HCT116 (cell line): ENCODE measurements around the gene CENPB. TPM values are rescaled to one million over a fixed set of nuclear protein-coding genes. Genes with fewer than 3 reads are reported as not detected.

Source experiments
- ATAC-seq: fragments of 200-7000 bp; cut with Tn5 transposase; 2 replicates; pipeline ENCODE4 v1.9.1; 2020; ENCODE audit warnings: mild to moderate bottlenecking, moderate library complexity
- BruUV-seq: library from RNA; stranded (reverse); fragments of 400-500 nt; replicated peaks from 2 replicates; lab custom pipeline; 2021; lab: Mats Ljungman, UMichigan
- CTCF ChIA-PET: fragments of 300-600 bp; sonication (Branson Sonifier 250); formaldehyde crosslinking; loops from one replicate; lab custom pipeline; 2021; ENCODE audit warnings: antibody characterized with exemption; lab: Charles Lee
- POLR2A ChIA-PET: fragments of 300-600, 350-600 bp; sonication (Branson Sonifier 250); formaldehyde crosslinking; loops from one replicate; lab custom pipeline; 2021; ENCODE audit warnings: antibody characterized with exemption; lab: Charles Lee
- RAD21 ChIA-PET, 2 experiments: fragments of 300-600 bp; sonication (Branson Sonifier 250); formaldehyde crosslinking; loops; one replicate each; lab custom pipeline; 2023; ENCODE audit warnings: low total read pairs in 2 of 2; ENCODE audit not compliant: uncharacterized antibody in 2 of 2, unreplicated experiment in 2 of 2, low non-redundant PET in 1 of 2; lab: Charles Lee
- DNase-seq: peaks from one replicate; pipeline ENCODE4 v3.0.0-alpha.2; 2010; ENCODE audit warnings: low read depth, low spot score
- H2AFZ ChIP-seq: fragments of 200-600 bp; shearing (Covaris generic), sonication (generic); 2 replicates; pipeline ENCODE4 v1.6.1; 2017; ENCODE audit warnings: low read depth, mixed run types, mixed read lengths, antibody characterized with exemption, low read length; ENCODE audit not compliant: poor library complexity, severe bottlenecking
- H3K27ac ChIP-seq: 2 replicates; pipeline ENCODE4 v1.5.1; 2012; ENCODE audit warnings: low read depth, low read length
- H3K27me3 ChIP-seq: fragments of 200-600 bp; sonication (generic); 2 replicates; pipeline ENCODE4 v1.6.1; 2016; ENCODE audit warnings: mixed run types, low read length, mixed read lengths; ENCODE audit not compliant: insufficient read depth
- H3K36me3 ChIP-seq, 2 experiments: fragments of 200-500 bp in 1 of 2; fragments of 200-600 bp in 1 of 2; sonication (Bioruptor generic) in 1 of 2; sonication (generic) in 1 of 2; 2 replicates each; pipeline versions ENCODE4 v1.5.1 to v1.6.1; 2014 to 2016; ENCODE audit warnings: low read length in 2 of 2, inconsistent platforms in 1 of 2, mixed read lengths in 1 of 2, mixed run types in 1 of 2; ENCODE audit not compliant: insufficient read depth in 2 of 2, control insufficient read depth in 1 of 2
- H3K4me1 ChIP-seq, 2 experiments: fragments of 200-600 bp in 1 of 2; sonication (generic) in 1 of 2; 2 replicates each; pipeline versions ENCODE4 v1.5.1 to v1.6.1; 2012 to 2017; ENCODE audit warnings: low read length in 2 of 2, inconsistent platforms in 1 of 2, mild to moderate bottlenecking in 1 of 2, mixed read lengths in 1 of 2, mixed run types in 1 of 2, moderate library complexity in 1 of 2; ENCODE audit not compliant: insufficient read depth in 2 of 2, control insufficient read depth in 1 of 2
- H3K4me2 ChIP-seq: fragments of 200-600 bp; sonication (generic); 2 replicates; pipeline ENCODE4 v1.6.1; 2017; ENCODE audit warnings: mixed run types, low read length, mixed read lengths
- H3K4me3 ChIP-seq, 2 experiments: fragments of 200-600 bp in 1 of 2; sonication (generic) in 1 of 2; replicated peaks in 1 of 2; 2 replicates each; pipeline ENCODE4 v1.5.1; 2011 to 2016; ENCODE audit warnings: low read length in 2 of 2, control low read depth in 1 of 2, low read depth in 1 of 2, mild to moderate bottlenecking in 1 of 2, mixed read lengths in 1 of 2, mixed run types in 1 of 2
- H3K79me2 ChIP-seq: fragments of 200-600 bp; sonication (generic); 2 replicates; pipeline ENCODE4 v1.6.1; 2017; ENCODE audit warnings: mild to moderate bottlenecking, mixed run types, low read length, moderate library complexity, mixed read lengths; ENCODE audit not compliant: insufficient read depth
- H3K9ac ChIP-seq: fragments of 200-600 bp; sonication (generic); 2 replicates; pipeline ENCODE4 v1.6.1; 2016; ENCODE audit warnings: low read length, mixed read lengths
- H3K9me2 ChIP-seq: fragments of 200-600 bp; sonication (generic), shearing (Covaris generic); 2 replicates; pipeline ENCODE4 v1.6.1; 2017; ENCODE audit warnings: mixed run types, mild to moderate bottlenecking, moderate library complexity; ENCODE audit not compliant: insufficient read depth
- H3K9me3 ChIP-seq, 2 experiments: fragments of 200-500 bp in 1 of 2; fragments of 200-600 bp in 1 of 2; sonication (Bioruptor generic) in 1 of 2; sonication (generic) in 1 of 2; 2 replicates each; pipeline ENCODE4 v1.6.1; 2014 to 2017; ENCODE audit warnings: low read length in 2 of 2, mixed read lengths in 2 of 2, inconsistent platforms in 1 of 2, low read depth in 1 of 2, mild to moderate bottlenecking in 1 of 2, mixed run types in 1 of 2, moderate library complexity in 1 of 2; ENCODE audit not compliant: control insufficient read depth in 1 of 2, insufficient read depth in 1 of 2
- H4K20me1 ChIP-seq: fragments of 200-600 bp; sonication (generic), shearing (Covaris generic); 2 replicates; pipeline ENCODE4 v1.6.1; 2017; ENCODE audit warnings: mixed run types, mild to moderate bottlenecking, moderate library complexity; ENCODE audit not compliant: insufficient read depth
- CBX3 ChIP-seq: IDR thresholded peaks from 2 replicates; pipeline ENCODE4 v1.6.1; 2012; ENCODE audit warnings: low read depth
- CTCF ChIP-seq, 3 experiments: fragments of 200-600 bp in 1 of 3; sonication (generic) in 1 of 3; IDR thresholded peaks in 2 of 3; conservative IDR thresholded peaks in 1 of 3; 2 replicates each; pipeline ENCODE4 v1.5.1; 2012 to 2017; ENCODE audit warnings: low read depth in 2 of 3, low read length in 2 of 3, antibody characterized with exemption in 1 of 3, borderline replicate concordance in 1 of 3, control low read depth in 1 of 3, mild to moderate bottlenecking in 1 of 3, mixed read lengths in 1 of 3, mixed run types in 1 of 3, moderate library complexity in 1 of 3; ENCODE audit not compliant: insufficient read depth in 1 of 3
- EGR1 ChIP-seq: IDR thresholded peaks from 2 replicates; pipeline ENCODE4 v1.6.1; 2012; ENCODE audit warnings: low read depth
- EZH2phosphoT487 ChIP-seq: fragments of 200-600 bp; IDR thresholded peaks from 2 replicates; pipeline ENCODE4 v1.6.1; 2018; ENCODE audit warnings: antibody characterized with exemption, borderline replicate concordance
- JUND ChIP-seq: IDR thresholded peaks from 2 replicates; pipeline ENCODE4 v1.6.1; 2012
- POLR2AphosphoS5 ChIP-seq: IDR thresholded peaks from 2 replicates; pipeline ENCODE4 v1.6.1; 2011; ENCODE audit warnings: mild to moderate bottlenecking, low read depth, low read length, moderate library complexity
- RAD21 ChIP-seq: IDR thresholded peaks from 2 replicates; pipeline ENCODE4 v1.6.1; 2012; ENCODE audit warnings: low read depth, mild to moderate bottlenecking
- REST ChIP-seq: IDR thresholded peaks from 2 replicates; pipeline ENCODE4 v1.6.1; 2012; ENCODE audit warnings: low read depth
- SIN3A ChIP-seq: IDR thresholded peaks from 2 replicates; pipeline ENCODE4 v1.6.1; 2012; ENCODE audit warnings: low read depth
- SP1 ChIP-seq: IDR thresholded peaks from 2 replicates; pipeline ENCODE4 v1.6.1; 2012; ENCODE audit warnings: low read depth
- YY1 ChIP-seq: IDR thresholded peaks from 2 replicates; pipeline ENCODE4 v1.6.1; 2011; ENCODE audit warnings: low read length, low read depth, moderate library complexity, mild to moderate bottlenecking; ENCODE audit not compliant: insufficient replicate concordance; ENCODE audit errors: extremely low read depth
- ZFX ChIP-seq: fragments of 450-650 bp; IDR thresholded peaks from 2 replicates; pipeline ENCODE4 v1.6.1; 2017
- intact Hi-C: fragments of 100-400 bp; cut with micrococcal nuclease; formaldehyde crosslinking; loops from 2 replicates; pipeline ENCODE4 v1.10.0; 2022
- total RNA-seq: library from RNA; stranded (reverse); gene quantifications from one replicate; pipeline ENCODE4 v1.2.1, GENCODE V29; 2021; ENCODE audit not compliant: unreplicated experiment
- TF ChIP-seq, protein P1 (sequence below): IDR thresholded peaks from 2 replicates; pipeline ENCODE4 v1.6.1; 2011; ENCODE audit warnings: mild to moderate bottlenecking, low read length, moderate library complexity; ENCODE audit not compliant: insufficient replicate concordance; ENCODE audit errors: extremely low read depth

The CENPB gene
- total RNA-seq, 1 experiment from 2014 or later, result 67.2 TPM

- DNase-seq, result no peak
- peaks cover 54% of the 10 kb centered on the region for H3K79me2 ChIP-seq
- BruUV-seq, result no TSS peak
- no peak for ATAC-seq
- H3K27me3 ChIP-seq, result no peaks in the 10 kb centered on the region
- no peak overlapping the region for H3K4me2 ChIP-seq
- peak overlapping the region; percentile 18; the same call in 1 of the 2 replicates for H3K27ac ChIP-seq
- no peak for TF ChIP-seq CBX3
- no peak for TF ChIP-seq ZFX
- no peak for TF ChIP-seq RAD21
- TF ChIP-seq, protein P1, sequence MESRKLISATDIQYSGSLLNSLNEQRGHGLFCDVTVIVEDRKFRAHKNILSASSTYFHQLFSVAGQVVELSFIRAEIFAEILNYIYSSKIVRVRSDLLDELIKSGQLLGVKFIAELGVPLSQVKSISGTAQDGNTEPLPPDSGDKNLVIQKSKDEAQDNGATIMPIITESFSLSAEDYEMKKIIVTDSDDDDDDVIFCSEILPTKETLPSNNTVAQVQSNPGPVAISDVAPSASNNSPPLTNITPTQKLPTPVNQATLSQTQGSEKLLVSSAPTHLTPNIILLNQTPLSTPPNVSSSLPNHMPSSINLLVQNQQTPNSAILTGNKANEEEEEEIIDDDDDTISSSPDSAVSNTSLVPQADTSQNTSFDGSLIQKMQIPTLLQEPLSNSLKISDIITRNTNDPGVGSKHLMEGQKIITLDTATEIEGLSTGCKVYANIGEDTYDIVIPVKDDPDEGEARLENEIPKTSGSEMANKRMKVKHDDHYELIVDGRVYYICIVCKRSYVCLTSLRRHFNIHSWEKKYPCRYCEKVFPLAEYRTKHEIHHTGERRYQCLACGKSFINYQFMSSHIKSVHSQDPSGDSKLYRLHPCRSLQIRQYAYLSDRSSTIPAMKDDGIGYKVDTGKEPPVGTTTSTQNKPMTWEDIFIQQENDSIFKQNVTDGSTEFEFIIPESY, result no peak
- TF ChIP-seq CTCF (IDR thresholded peaks at IDR 0.05 in 2 of 3, conservative IDR thresholded peaks at IDR 0.05 in 1 of 3; ENCODE audit: borderline replicate concordance in 1 of 3, insufficient read depth in 1 of 3, low read depth in 2 of 3, low read length in 2 of 3), result no peak
- no peak for TF ChIP-seq EZH2phosphoT487
- TF ChIP-seq JUND, result no peak
- no peak for TF ChIP-seq SIN3A
- TF ChIP-seq POLR2AphosphoS5, result no peak
- TF ChIP-seq SP1, result no peak
- TF ChIP-seq YY1, result no peak
- no peak for TF ChIP-seq EGR1
- TF ChIP-seq REST, result no peak
- CTCF ChIA-PET, result no interaction called here
- POLR2A ChIA-PET, result no interaction called here
- no peaks in the 10 kb centered on the region for H3K9me3 ChIP-seq
- H2AFZ ChIP-seq, result no peak overlapping the region
- H3K36me3 ChIP-seq, result peaks cover 34 to 74% of the 10 kb centered on the region in 2 experiments
- RAD21 ChIA-PET, result no interaction called here
- H3K9me2 ChIP-seq, result no peaks in the 10 kb centered on the region
- H4K20me1 ChIP-seq, result no peaks in the 10 kb centered on the region
- no peak overlapping the region for H3K9ac ChIP-seq
- intact Hi-C loops, result no loop called here
- H3K4me3 ChIP-seq, result no peak overlapping the region
- peaks cover 55 to 84% of the 10 kb centered on the region in 2 experiments for H3K4me1 ChIP-seq
Measured at GRCh38 chr20:3802524-3803239, 16.1 kb upstream of the CENPB start.
